Neural cell (in vitro differentiated cells): ENCODE results near the gene PDLIM3. TPM values are rescaled to one million over a fixed set of nuclear protein-coding genes. Genes with fewer than 3 reads are reported as not detected.

ENCODE experiments used
- H2AFZ ChIP-seq: fragments of 200-600, 300-800 bp; sonication (generic), shearing (Covaris generic); 2 replicates; pipeline ENCODE4 v1.6.0; 2014; ENCODE audit warnings: low read depth, mild to moderate bottlenecking, antibody characterized with exemption, low read length, moderate library complexity
- H3F3A ChIP-seq: fragments of 200-600 bp; shearing (Covaris generic); 2 replicates; pipeline ENCODE4 v1.6.1; 2016; ENCODE audit warnings: mild to moderate bottlenecking, moderate library complexity, mixed read lengths, antibody characterized with exemption, low read length; ENCODE audit not compliant: insufficient read depth, poor library complexity, severe bottlenecking
- H3K27ac ChIP-seq: fragments of 200-600, 300-800 bp; sonication (generic), shearing (Covaris generic); 2 replicates; pipeline ENCODE4 v1.5.1; 2014; ENCODE audit warnings: mild to moderate bottlenecking, low read length, moderate library complexity
- H3K27me3 ChIP-seq: fragments of 300-800, 200-600 bp; sonication (generic), shearing (Covaris generic); 2 replicates; pipeline ENCODE4 v1.6.0; 2014; ENCODE audit warnings: mild to moderate bottlenecking, low read depth, low read length, moderate library complexity; ENCODE audit not compliant: insufficient read depth
- H3K36me3 ChIP-seq: fragments of 300-800, 200-600 bp; sonication (generic), shearing (Covaris generic); 2 replicates; pipeline ENCODE4 v1.5.1; 2014; ENCODE audit warnings: mild to moderate bottlenecking, antibody characterized with exemption, low read length, moderate library complexity; ENCODE audit not compliant: insufficient read depth
- H3K4me2 ChIP-seq: fragments of 300-800, 200-600 bp; sonication (generic), shearing (Covaris generic); 2 replicates; pipeline ENCODE4 v1.6.0; 2014; ENCODE audit warnings: mild to moderate bottlenecking, low read length
- H3K4me3 ChIP-seq: fragments of 300-800, 200-600 bp; sonication (generic), shearing (Covaris generic); 2 replicates; pipeline ENCODE4 v1.5.1; 2014; ENCODE audit warnings: mild to moderate bottlenecking, low read length, moderate library complexity
- H3K79me2 ChIP-seq: fragments of 200-600 bp; shearing (Covaris generic); replicated peaks from 2 replicates; pipeline ENCODE4 v1.6.0; 2014; ENCODE audit warnings: mild to moderate bottlenecking, low read length, moderate library complexity; ENCODE audit not compliant: insufficient read depth
- H3K9ac ChIP-seq: fragments of 300-800, 200-600 bp; sonication (generic), shearing (Covaris generic); 2 replicates; pipeline ENCODE4 v1.6.1; 2016; ENCODE audit warnings: mild to moderate bottlenecking, low read length, mixed read lengths
- H3K9me2 ChIP-seq: fragments of 200-600 bp; shearing (Covaris generic); 2 replicates; pipeline ENCODE4 v1.6.1; 2016; ENCODE audit warnings: mild to moderate bottlenecking, low read length, mixed read lengths; ENCODE audit not compliant: insufficient read depth
- H3K9me3 ChIP-seq: fragments of 200-600, 300-800 bp; sonication (generic), shearing (Covaris generic); 2 replicates; pipeline ENCODE4 v1.6.1; 2016; ENCODE audit warnings: mild to moderate bottlenecking, mixed run types, low read length, moderate library complexity, mixed read lengths
- H4K20me1 ChIP-seq: fragments of 200-600 bp; shearing (Covaris generic); 2 replicates; pipeline ENCODE4 v1.6.1; 2016; ENCODE audit warnings: mild to moderate bottlenecking, mixed run types; ENCODE audit not compliant: insufficient read depth
- EP300 ChIP-seq: fragments of 450-650 bp; conservative IDR thresholded peaks from 2 replicates; pipeline ENCODE4 v1.6.1; 2014; ENCODE audit warnings: antibody characterized with exemption, mild to moderate bottlenecking, moderate library complexity; ENCODE audit not compliant: poor library complexity, severe bottlenecking
- EZH2 ChIP-seq: fragments of 200-600, 300-800 bp; shearing (Covaris generic), sonication (generic); IDR thresholded peaks from 2 replicates; pipeline ENCODE4 v1.6.1; 2014; ENCODE audit warnings: antibody characterized with exemption, low read length, borderline replicate concordance, mild to moderate bottlenecking; ENCODE audit not compliant: insufficient read depth, poor library complexity, severe bottlenecking
- MXI1 ChIP-seq: fragments of 450-650 bp; conservative IDR thresholded peaks from 2 replicates; pipeline ENCODE4 v1.6.1; 2014; ENCODE audit warnings: antibody characterized with exemption, mild to moderate bottlenecking; ENCODE audit not compliant: poor library complexity, severe bottlenecking
- POLR2AphosphoS5 ChIP-seq: IDR thresholded peaks from 2 replicates; pipeline ENCODE4 v1.6.1; 2012
- RAD21 ChIP-seq: fragments of 450-650 bp; conservative IDR thresholded peaks from 2 replicates; pipeline ENCODE4 v1.6.1; 2014; ENCODE audit warnings: antibody characterized with exemption, mild to moderate bottlenecking, moderate library complexity
- SMC3 ChIP-seq: fragments of 450-650 bp; conservative IDR thresholded peaks from 2 replicates; pipeline ENCODE4 v1.6.1; 2014; ENCODE audit warnings: antibody characterized with exemption, mild to moderate bottlenecking, moderate library complexity; ENCODE audit not compliant: poor library complexity
- TAF1 ChIP-seq: IDR thresholded peaks from 2 replicates; pipeline ENCODE4 v1.6.1; 2012; ENCODE audit warnings: low read depth
- polyA plus RNA-seq: library from polyadenylated mRNA; depleted of rRNA; stranded (reverse); fragments of >200 nt; gene quantifications from 2 replicates; pipeline ENCODE4 v1.2.3, GENCODE V29; 2014
- TF ChIP-seq, protein P1 (sequence below): IDR thresholded peaks from 2 replicates; pipeline ENCODE4 v1.6.1; 2012; ENCODE audit warnings: borderline replicate concordance
- TF ChIP-seq, protein P2 (sequence below): fragments of 450-650 bp; IDR thresholded peaks from 2 replicates; pipeline ENCODE4 v1.5.1; 2014; ENCODE audit warnings: antibody characterized with exemption, mild to moderate bottlenecking, moderate library complexity; ENCODE audit not compliant: poor library complexity, severe bottlenecking

Gene PDLIM3
- polyA plus RNA-seq, 1 donor from 2014 or later, result 1.8 TPM

GRCh38 chr4:185536411-185536709 lies 1.1 kb upstream of the PDLIM3 start:
- TF ChIP-seq SMC3 (no peak), EZH2 (no peak), MXI1 (no peak), RAD21 (no peak), EP300 (no peak), POLR2AphosphoS5 (no peak), TAF1 (no peak)
- TF ChIP-seq, protein P1, sequence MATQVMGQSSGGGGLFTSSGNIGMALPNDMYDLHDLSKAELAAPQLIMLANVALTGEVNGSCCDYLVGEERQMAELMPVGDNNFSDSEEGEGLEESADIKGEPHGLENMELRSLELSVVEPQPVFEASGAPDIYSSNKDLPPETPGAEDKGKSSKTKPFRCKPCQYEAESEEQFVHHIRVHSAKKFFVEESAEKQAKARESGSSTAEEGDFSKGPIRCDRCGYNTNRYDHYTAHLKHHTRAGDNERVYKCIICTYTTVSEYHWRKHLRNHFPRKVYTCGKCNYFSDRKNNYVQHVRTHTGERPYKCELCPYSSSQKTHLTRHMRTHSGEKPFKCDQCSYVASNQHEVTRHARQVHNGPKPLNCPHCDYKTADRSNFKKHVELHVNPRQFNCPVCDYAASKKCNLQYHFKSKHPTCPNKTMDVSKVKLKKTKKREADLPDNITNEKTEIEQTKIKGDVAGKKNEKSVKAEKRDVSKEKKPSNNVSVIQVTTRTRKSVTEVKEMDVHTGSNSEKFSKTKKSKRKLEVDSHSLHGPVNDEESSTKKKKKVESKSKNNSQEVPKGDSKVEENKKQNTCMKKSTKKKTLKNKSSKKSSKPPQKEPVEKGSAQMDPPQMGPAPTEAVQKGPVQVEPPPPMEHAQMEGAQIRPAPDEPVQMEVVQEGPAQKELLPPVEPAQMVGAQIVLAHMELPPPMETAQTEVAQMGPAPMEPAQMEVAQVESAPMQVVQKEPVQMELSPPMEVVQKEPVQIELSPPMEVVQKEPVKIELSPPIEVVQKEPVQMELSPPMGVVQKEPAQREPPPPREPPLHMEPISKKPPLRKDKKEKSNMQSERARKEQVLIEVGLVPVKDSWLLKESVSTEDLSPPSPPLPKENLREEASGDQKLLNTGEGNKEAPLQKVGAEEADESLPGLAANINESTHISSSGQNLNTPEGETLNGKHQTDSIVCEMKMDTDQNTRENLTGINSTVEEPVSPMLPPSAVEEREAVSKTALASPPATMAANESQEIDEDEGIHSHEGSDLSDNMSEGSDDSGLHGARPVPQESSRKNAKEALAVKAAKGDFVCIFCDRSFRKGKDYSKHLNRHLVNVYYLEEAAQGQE, result no peak
- TF ChIP-seq, protein P2, sequence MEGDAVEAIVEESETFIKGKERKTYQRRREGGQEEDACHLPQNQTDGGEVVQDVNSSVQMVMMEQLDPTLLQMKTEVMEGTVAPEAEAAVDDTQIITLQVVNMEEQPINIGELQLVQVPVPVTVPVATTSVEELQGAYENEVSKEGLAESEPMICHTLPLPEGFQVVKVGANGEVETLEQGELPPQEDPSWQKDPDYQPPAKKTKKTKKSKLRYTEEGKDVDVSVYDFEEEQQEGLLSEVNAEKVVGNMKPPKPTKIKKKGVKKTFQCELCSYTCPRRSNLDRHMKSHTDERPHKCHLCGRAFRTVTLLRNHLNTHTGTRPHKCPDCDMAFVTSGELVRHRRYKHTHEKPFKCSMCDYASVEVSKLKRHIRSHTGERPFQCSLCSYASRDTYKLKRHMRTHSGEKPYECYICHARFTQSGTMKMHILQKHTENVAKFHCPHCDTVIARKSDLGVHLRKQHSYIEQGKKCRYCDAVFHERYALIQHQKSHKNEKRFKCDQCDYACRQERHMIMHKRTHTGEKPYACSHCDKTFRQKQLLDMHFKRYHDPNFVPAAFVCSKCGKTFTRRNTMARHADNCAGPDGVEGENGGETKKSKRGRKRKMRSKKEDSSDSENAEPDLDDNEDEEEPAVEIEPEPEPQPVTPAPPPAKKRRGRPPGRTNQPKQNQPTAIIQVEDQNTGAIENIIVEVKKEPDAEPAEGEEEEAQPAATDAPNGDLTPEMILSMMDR, result no peak
- Histone ChIP-seq H3K4me2 (no peak overlapping the region), H3F3A (no peaks in the 10 kb centered on the region), H3K9me2 (no peaks in the 10 kb centered on the region), H2AFZ (no peak overlapping the region), H3K79me2 (no peaks in the 10 kb centered on the region), H3K9ac (no peak overlapping the region), H3K4me3 (no peak overlapping the region), H3K36me3 (no peaks in the 10 kb centered on the region), H3K27ac (no peak overlapping the region), H4K20me1 (no peaks in the 10 kb centered on the region), H3K27me3 (peaks cover 40% of the 10 kb centered on the region), H3K9me3 (no peaks in the 10 kb centered on the region)

DNA sequence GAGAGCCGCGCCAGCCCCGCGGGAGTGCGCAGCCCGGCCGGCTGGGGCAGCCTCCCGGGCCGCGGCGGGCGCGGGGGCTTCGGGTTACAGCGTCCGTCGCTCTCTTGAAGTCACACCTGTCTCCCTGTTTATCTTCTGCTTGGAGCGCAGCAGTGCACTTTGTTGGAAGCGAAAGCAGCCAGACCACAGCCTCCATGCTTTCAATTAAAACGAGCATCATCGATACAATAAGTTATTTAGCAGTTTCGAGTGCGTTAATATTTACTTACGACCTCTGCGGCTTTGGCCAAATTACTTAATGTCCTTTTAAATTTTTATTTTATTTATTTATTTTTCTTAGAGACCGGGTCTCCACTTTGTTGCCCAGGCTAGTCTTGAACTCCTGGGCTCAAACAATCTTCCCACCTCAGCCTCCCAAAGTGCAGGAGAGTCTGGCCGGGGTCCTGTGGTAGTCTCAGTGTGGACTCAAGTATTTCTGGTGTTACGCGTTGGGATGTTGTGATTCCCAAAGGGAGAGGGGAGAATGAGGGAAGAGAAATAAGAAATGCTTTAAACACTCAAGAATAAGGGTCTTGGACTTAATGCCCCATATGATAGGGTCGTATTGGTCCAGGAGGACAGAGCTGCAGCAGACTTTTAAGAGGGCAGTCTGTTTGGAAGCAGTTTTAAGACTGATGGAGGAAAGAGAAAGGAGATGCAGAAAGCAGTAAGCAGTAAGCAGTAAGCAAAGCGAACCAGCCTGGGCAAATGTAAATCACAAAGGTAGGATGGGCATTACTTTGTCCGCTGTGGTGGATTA lies 504 bp upstream of the PDLIM3 start:
- Histone ChIP-seq H3K79me2 (no peaks in the 10 kb centered on the region), H3F3A (no peaks in the 10 kb centered on the region), H3K9ac (no peak overlapping the region), H2AFZ (no peak overlapping the region), H3K36me3 (no peaks in the 10 kb centered on the region), H3K4me3 (peak overlapping the region; percentile 68), H3K27me3 (peaks cover 40% of the 10 kb centered on the region), H3K4me2 (no peak overlapping the region), H3K27ac (no peak overlapping the region), H4K20me1 (no peaks in the 10 kb centered on the region), H3K9me3 (no peaks in the 10 kb centered on the region), H3K9me2 (no peaks in the 10 kb centered on the region)
- TF ChIP-seq EP300 (no peak), EZH2 (no peak), MXI1 (no peak), SMC3 (no peak)
- TF ChIP-seq, protein P2, result no peak
- TF ChIP-seq, protein P1, result no peak
